HG02588 (cell line): ENCODE measurements around the gene PMFBP1.

Experiments used
- ATAC-seq: cut with Tn5 transposase; IDR thresholded peaks from one replicate; pipeline ENCODE4 v1.9.1; 2021; ENCODE audit warnings: mild to moderate bottlenecking, moderate library complexity; ENCODE audit not compliant: unreplicated experiment

Gene PMFBP1

GRCh38 chr16:72172105-72173034, at the start of gene PMFBP1:
Gene PMFBP1, minus strand, starts transcription at chr16:72172155. Its CDS starts 947 bp downstream, at chr16:72171208.
- ATAC-seq = peak; percentile 98

GRCh38 chr16:72221630-72222024, 49.7 kb upstream of the PMFBP1 start:
- ATAC-seq = no peak

GRCh38 chr16:72220875-72221629, 49.1 kb upstream of the PMFBP1 start:
- ATAC-seq = no peak

GRCh38 chr16:72219282-72219681, 47.3 kb upstream of the PMFBP1 start:
- ATAC-seq = no peak

GRCh38 chr16:72216767-72217166, 44.8 kb upstream of the PMFBP1 start:
- ATAC-seq = no peak

GRCh38 chr16:72214821-72215220, 42.9 kb upstream of the PMFBP1 start:
- no peak for ATAC-seq

GRCh38 chr16:72211110-72211509, 39.2 kb upstream of the PMFBP1 start:
- no peak for ATAC-seq

GRCh38 chr16:72210555-72210954, 38.6 kb upstream of the PMFBP1 start:
- ATAC-seq = no peak

GRCh38 chr16:72210072-72210471, 38.1 kb upstream of the PMFBP1 start:
- no peak for ATAC-seq

GRCh38 chr16:72206299-72206698, 34.3 kb upstream of the PMFBP1 start:
- no peak for ATAC-seq

- ATAC-seq = peak; percentile 64
Observed at GRCh38 chr16:72203401-72203800, 31.4 kb upstream of the PMFBP1 start.

- no peak for ATAC-seq
Observed at GRCh38 chr16:72202014-72202413, 30.1 kb upstream of the PMFBP1 start.

GRCh38 chr16:72201387-72201786, 29.4 kb upstream of the PMFBP1 start:
- ATAC-seq = no peak

- ATAC-seq = no peak
Observed at GRCh38 chr16:72199761-72200337, 27.9 kb upstream of the PMFBP1 start.

GRCh38 chr16:72198771-72199201, 26.8 kb upstream of the PMFBP1 start:
- ATAC-seq = no peak

- no peak for ATAC-seq
Observed at GRCh38 chr16:72198021-72198711, 26.2 kb upstream of the PMFBP1 start.

- ATAC-seq = no peak
Observed at GRCh38 chr16:72197545-72197944, 25.6 kb upstream of the PMFBP1 start.

GRCh38 chr16:72195609-72196008, 23.7 kb upstream of the PMFBP1 start:
- ATAC-seq = no peak

GRCh38 chr16:72191551-72191950, 19.6 kb upstream of the PMFBP1 start:
- ATAC-seq = no peak

GRCh38 chr16:72189865-72190371, 18.0 kb upstream of the PMFBP1 start:
- no peak for ATAC-seq

- no peak for ATAC-seq
Observed at GRCh38 chr16:72188541-72188940, 16.6 kb upstream of the PMFBP1 start.
